GM12874 (cell line): ENCODE results near the gene TRIM29.

Experiments used
- CTCF ChIP-seq: IDR thresholded peaks from 2 replicates; pipeline ENCODE4 v1.5.1; 2011; ENCODE audit warnings: low read depth, mild to moderate bottlenecking, control low read depth, low read length, moderate library complexity; ENCODE audit not compliant: insufficient read depth

TRIM29 gene

GRCh38 chr11:120174866-120175265 is 37.0 kb upstream of the TRIM29 start:
- TF ChIP-seq CTCF, result no peak

GRCh38 chr11:120173807-120174206 is 35.9 kb upstream of the TRIM29 start:
- no peak for TF ChIP-seq CTCF

- TF ChIP-seq CTCF, result no peak
Measured at GRCh38 chr11:120173019-120173705, 35.2 kb upstream of the TRIM29 start.

GRCh38 chr11:120172054-120172911 is 34.4 kb upstream of the TRIM29 start:
- peak; percentile 73 for TF ChIP-seq CTCF

- no peak for TF ChIP-seq CTCF
Measured at GRCh38 chr11:120170741-120171261, 32.9 kb upstream of the TRIM29 start.

GRCh38 chr11:120169981-120170698 is 32.2 kb upstream of the TRIM29 start:
- no peak for TF ChIP-seq CTCF

- peak; percentile 90 for TF ChIP-seq CTCF
Measured at GRCh38 chr11:120168960-120169681, 31.2 kb upstream of the TRIM29 start.
